Panc1 (cell line): ENCODE results near the gene OR52E4.

Source experiments
- POLR2AphosphoS5 ChIP-seq: IDR thresholded peaks from 2 replicates; pipeline ENCODE4 v1.6.1; 2012; ENCODE audit warnings: mild to moderate bottlenecking, low read depth, low read length, moderate library complexity
- SIN3A ChIP-seq: IDR thresholded peaks from 2 replicates; pipeline ENCODE4 v1.6.1; 2012; ENCODE audit warnings: low read depth, mild to moderate bottlenecking, low read length, moderate library complexity, borderline replicate concordance; ENCODE audit not compliant: insufficient read depth
- TCF7L2 ChIP-seq: IDR thresholded peaks from 2 replicates; pipeline ENCODE4 v1.6.1; 2011; ENCODE audit warnings: mild to moderate bottlenecking, low read depth, low read length, inconsistent platforms
- TF ChIP-seq, protein P1 (sequence below): fragments of 450-650 bp; IDR thresholded peaks from 2 replicates; pipeline ENCODE4 v1.5.1; 2017; ENCODE audit warnings: mild to moderate bottlenecking
- TF ChIP-seq, protein P2 (sequence below), 2 experiments: IDR thresholded peaks; 2 replicates each; pipeline ENCODE4 v1.6.1; 2011 to 2012; ENCODE audit warnings: low read depth in 2 of 2, control low read depth in 1 of 2, low read length in 1 of 2, mild to moderate bottlenecking in 1 of 2, moderate library complexity in 1 of 2; ENCODE audit not compliant: insufficient read depth in 1 of 2

DNA sequence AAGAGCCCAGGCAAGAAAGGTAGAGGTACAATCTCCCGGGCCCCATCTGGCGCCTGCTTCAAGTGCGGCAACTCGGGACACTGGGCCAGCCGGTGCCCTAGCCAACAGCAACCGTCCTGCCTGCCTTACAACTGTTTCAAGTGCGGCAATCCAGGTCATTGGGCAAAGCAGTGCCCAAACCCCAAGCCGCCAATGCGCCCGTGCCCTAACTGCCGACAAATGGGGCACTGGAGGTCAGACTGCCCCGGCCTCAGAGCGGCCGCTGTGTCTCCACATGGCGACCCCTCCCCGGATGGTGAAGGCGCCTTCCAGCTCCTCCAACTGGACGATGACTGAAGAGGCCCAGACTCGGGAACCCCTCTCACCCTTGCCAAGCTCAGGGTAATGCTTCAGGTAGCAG lies 50.2 kb downstream of the OR52E4 start:
- no peak for TF ChIP-seq POLR2AphosphoS5
- TF ChIP-seq, protein P1, sequence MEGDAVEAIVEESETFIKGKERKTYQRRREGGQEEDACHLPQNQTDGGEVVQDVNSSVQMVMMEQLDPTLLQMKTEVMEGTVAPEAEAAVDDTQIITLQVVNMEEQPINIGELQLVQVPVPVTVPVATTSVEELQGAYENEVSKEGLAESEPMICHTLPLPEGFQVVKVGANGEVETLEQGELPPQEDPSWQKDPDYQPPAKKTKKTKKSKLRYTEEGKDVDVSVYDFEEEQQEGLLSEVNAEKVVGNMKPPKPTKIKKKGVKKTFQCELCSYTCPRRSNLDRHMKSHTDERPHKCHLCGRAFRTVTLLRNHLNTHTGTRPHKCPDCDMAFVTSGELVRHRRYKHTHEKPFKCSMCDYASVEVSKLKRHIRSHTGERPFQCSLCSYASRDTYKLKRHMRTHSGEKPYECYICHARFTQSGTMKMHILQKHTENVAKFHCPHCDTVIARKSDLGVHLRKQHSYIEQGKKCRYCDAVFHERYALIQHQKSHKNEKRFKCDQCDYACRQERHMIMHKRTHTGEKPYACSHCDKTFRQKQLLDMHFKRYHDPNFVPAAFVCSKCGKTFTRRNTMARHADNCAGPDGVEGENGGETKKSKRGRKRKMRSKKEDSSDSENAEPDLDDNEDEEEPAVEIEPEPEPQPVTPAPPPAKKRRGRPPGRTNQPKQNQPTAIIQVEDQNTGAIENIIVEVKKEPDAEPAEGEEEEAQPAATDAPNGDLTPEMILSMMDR: no peak
- TF ChIP-seq TCF7L2: no peak
- no peak for TF ChIP-seq SIN3A
- TF ChIP-seq, protein P2, sequence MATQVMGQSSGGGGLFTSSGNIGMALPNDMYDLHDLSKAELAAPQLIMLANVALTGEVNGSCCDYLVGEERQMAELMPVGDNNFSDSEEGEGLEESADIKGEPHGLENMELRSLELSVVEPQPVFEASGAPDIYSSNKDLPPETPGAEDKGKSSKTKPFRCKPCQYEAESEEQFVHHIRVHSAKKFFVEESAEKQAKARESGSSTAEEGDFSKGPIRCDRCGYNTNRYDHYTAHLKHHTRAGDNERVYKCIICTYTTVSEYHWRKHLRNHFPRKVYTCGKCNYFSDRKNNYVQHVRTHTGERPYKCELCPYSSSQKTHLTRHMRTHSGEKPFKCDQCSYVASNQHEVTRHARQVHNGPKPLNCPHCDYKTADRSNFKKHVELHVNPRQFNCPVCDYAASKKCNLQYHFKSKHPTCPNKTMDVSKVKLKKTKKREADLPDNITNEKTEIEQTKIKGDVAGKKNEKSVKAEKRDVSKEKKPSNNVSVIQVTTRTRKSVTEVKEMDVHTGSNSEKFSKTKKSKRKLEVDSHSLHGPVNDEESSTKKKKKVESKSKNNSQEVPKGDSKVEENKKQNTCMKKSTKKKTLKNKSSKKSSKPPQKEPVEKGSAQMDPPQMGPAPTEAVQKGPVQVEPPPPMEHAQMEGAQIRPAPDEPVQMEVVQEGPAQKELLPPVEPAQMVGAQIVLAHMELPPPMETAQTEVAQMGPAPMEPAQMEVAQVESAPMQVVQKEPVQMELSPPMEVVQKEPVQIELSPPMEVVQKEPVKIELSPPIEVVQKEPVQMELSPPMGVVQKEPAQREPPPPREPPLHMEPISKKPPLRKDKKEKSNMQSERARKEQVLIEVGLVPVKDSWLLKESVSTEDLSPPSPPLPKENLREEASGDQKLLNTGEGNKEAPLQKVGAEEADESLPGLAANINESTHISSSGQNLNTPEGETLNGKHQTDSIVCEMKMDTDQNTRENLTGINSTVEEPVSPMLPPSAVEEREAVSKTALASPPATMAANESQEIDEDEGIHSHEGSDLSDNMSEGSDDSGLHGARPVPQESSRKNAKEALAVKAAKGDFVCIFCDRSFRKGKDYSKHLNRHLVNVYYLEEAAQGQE (IDR thresholded peaks at IDR 0.05; ENCODE audit: insufficient read depth in 1 of 2, low read depth in 2 of 2, low read length in 1 of 2): no peak
